Gastrocnemius medialis (tissue), 4 donors: ENCODE measurements around the gene CHAC1.

Experiments
- CTCF ChIP-seq, 5 experiments: fragments of 450-650 bp in 3 of 5; fragments of 200-600 bp in 2 of 5; sonication (generic) in 2 of 5; IDR thresholded peaks in 4 of 5; conservative IDR thresholded peaks in 1 of 5; 1 replicate in 4 of 5; 2 replicates in 1 of 5; pipeline ENCODE4 v1.5.1; 2016 to 2019; ENCODE audit warnings: antibody characterized with exemption in 5 of 5, mild to moderate bottlenecking in 3 of 5, moderate library complexity in 3 of 5
- POLR2A ChIP-seq, 2 donors: fragments of 450-650 bp; IDR thresholded peaks; one replicate each; pipeline ENCODE4 v1.6.1; 2017; ENCODE audit warnings: antibody characterized with exemption in 2 of 2, mild to moderate bottlenecking in 2 of 2, moderate library complexity in 2 of 2

- TF ChIP-seq CTCF (IDR thresholded peaks at IDR 0.05 in 4 of 5, conservative IDR thresholded peaks at IDR 0.05 in 1 of 5) (no peak), POLR2A (IDR thresholded peaks at IDR 0.05) (no peak)
Measured at GRCh38 chr15:40921949-40922607, 31.2 kb upstream of the CHAC1 start.
